ENCODE results near the gene BTBD19. TPM values are rescaled to one million over a fixed set of nuclear protein-coding genes. Genes with fewer than 3 reads are reported as not detected.
"Not testable (repeated sequence)": the region's sequence is repeated elsewhere in the genome, so short reads cannot be mapped to it uniquely, and the experiment has no call there.

Gene BTBD19
- total and polyA plus RNA-seq, 2 donors (not counting 1 experiment from before 2014, with no cell fraction given), result 5.0 to 8.7 TPM

- Histone ChIP-seq H3K27ac (ENCODE audit: insufficient read depth, low read length) (no peak overlapping the region), H2AFZ (ENCODE audit: low read length) (peak overlapping the region; percentile 61), H3K9ac (ENCODE audit: insufficient read depth, low read length) (no peak overlapping the region), H3K79me2 (ENCODE audit: control insufficient read depth, insufficient read depth, low read length) (no peaks in the 10 kb centered on the region), H3K27me3 (ENCODE audit: control insufficient read depth, insufficient read depth, low read length) (no peaks in the 10 kb centered on the region), H3K9me3 (ENCODE audit: control insufficient read depth, insufficient read depth, low read depth, low read length) (no peaks in the 10 kb centered on the region), H3K4me3 (replicated peaks in 1 of 4; ENCODE audit: control extremely low read depth in 1 of 4, insufficient read depth in 1 of 4, low read depth in 3 of 4, low read length in 4 of 4) (no peak overlapping the region), H3K4me1 (ENCODE audit: control insufficient read depth, extremely low read depth, insufficient read depth, low read length) (no peaks in the 10 kb centered on the region), H4K20me1 (ENCODE audit: control insufficient read depth, extremely low read depth, insufficient read depth, low read length) (no peaks in the 10 kb centered on the region), H3K4me2 (ENCODE audit: extremely low read depth, insufficient read depth, low read length) (no peak overlapping the region), H3K36me3 (ENCODE audit: control insufficient read depth, insufficient read depth, low read length) (no peaks in the 10 kb centered on the region)
- TF ChIP-seq EZH2 (IDR thresholded peaks at IDR 0.05; ENCODE audit: low read length, missing control alignments) (no peak), CTCF (conservative IDR thresholded peaks at IDR 0.05 in 1 of 2, IDR thresholded peaks at IDR 0.05 in 1 of 2; ENCODE audit: low read depth in 1 of 2, low read length in 2 of 2) (peak; percentile 86 to 95)
- DNase-seq (ENCODE audit: low read depth in 2 of 2), result peak; percentile 67 to 86
Observed at GRCh38 chr1:44835738-44836675, 27.7 kb downstream of the BTBD19 start.

GRCh38 chr1:44838294-44838693 lies 30.0 kb downstream of the BTBD19 start:
- H3K27me3 ChIP-seq (ENCODE audit: control insufficient read depth, insufficient read depth, low read length); H3K9ac ChIP-seq (ENCODE audit: insufficient read depth, low read length); H3K9me3 ChIP-seq (ENCODE audit: control insufficient read depth, insufficient read depth, low read depth, low read length); H3K4me3 ChIP-seq (replicated peaks in 1 of 4; ENCODE audit: control extremely low read depth in 1 of 4, insufficient read depth in 1 of 4, low read depth in 3 of 4, low read length in 4 of 4); H3K27ac ChIP-seq (ENCODE audit: insufficient read depth, low read length); H3K4me2 ChIP-seq (ENCODE audit: extremely low read depth, insufficient read depth, low read length); H3K36me3 ChIP-seq (ENCODE audit: control insufficient read depth, insufficient read depth, low read length); H4K20me1 ChIP-seq (ENCODE audit: control insufficient read depth, extremely low read depth, insufficient read depth, low read length); H3K4me1 ChIP-seq (ENCODE audit: control insufficient read depth, extremely low read depth, insufficient read depth, low read length); H3K79me2 ChIP-seq (ENCODE audit: control insufficient read depth, insufficient read depth, low read length); H2AFZ ChIP-seq (ENCODE audit: low read length); DNase-seq (ENCODE audit: low read depth in 2 of 2): not testable (repeated sequence)

- H4K20me1 ChIP-seq (ENCODE audit: control insufficient read depth, extremely low read depth, insufficient read depth, low read length), result no peaks in the 10 kb centered on the region
- H3K4me1 ChIP-seq (ENCODE audit: control insufficient read depth, extremely low read depth, insufficient read depth, low read length), result no peaks in the 10 kb centered on the region
- no peak overlapping the region for H3K4me2 ChIP-seq (ENCODE audit: extremely low read depth, insufficient read depth, low read length)
- H3K27ac ChIP-seq (ENCODE audit: insufficient read depth, low read length), result no peak overlapping the region
- H3K9me3 ChIP-seq (ENCODE audit: control insufficient read depth, insufficient read depth, low read depth, low read length), result no peaks in the 10 kb centered on the region
- DNase-seq (ENCODE audit: low read depth in 2 of 2), result no peak
- no peaks in the 10 kb centered on the region for H3K36me3 ChIP-seq (ENCODE audit: control insufficient read depth, insufficient read depth, low read length)
- H3K79me2 ChIP-seq (ENCODE audit: control insufficient read depth, insufficient read depth, low read length), result no peaks in the 10 kb centered on the region
- TF ChIP-seq CTCF (conservative IDR thresholded peaks at IDR 0.05 in 1 of 2, IDR thresholded peaks at IDR 0.05 in 1 of 2; ENCODE audit: low read depth in 1 of 2, low read length in 2 of 2) (no peak), EZH2 (IDR thresholded peaks at IDR 0.05; ENCODE audit: low read length, missing control alignments) (no peak)
- no peak overlapping the region for H2AFZ ChIP-seq (ENCODE audit: low read length)
- no peak overlapping the region for H3K4me3 ChIP-seq (replicated peaks in 1 of 4; ENCODE audit: control extremely low read depth in 1 of 4, insufficient read depth in 1 of 4, low read depth in 3 of 4, low read length in 4 of 4)
- H3K27me3 ChIP-seq (ENCODE audit: control insufficient read depth, insufficient read depth, low read length), result no peaks in the 10 kb centered on the region
- H3K9ac ChIP-seq (ENCODE audit: insufficient read depth, low read length), result no peak overlapping the region
Observed at GRCh38 chr1:44839576-44839975, 31.3 kb downstream of the BTBD19 start.

Data from fibroblast of lung (primary cell).